Activated T-helper 1 cell treated with anti-CD3 and anti-CD28 coated beads, Interleukin-12 subunit alpha, Interleukin-12 subunit beta, Interleukin-2, Interleukin-4 antibody, amounts not matched to agents 30 ng/mL and 10 ng/mL and 1 ng/mL, durations not matched to agents 14 hours and 24 hours and 36 hours (primary cell): Measurements from ENCODE around the gene HLA-DPA1. TPM values are rescaled to one million over a fixed set of nuclear protein-coding genes. Genes with fewer than 3 reads are reported as not detected.

ENCODE experiments used
- DNase-seq: peaks from one replicate; pipeline ENCODE4 v3.0.0; 2021; ENCODE audit warnings: low spot score
- H3K27ac Mint-ChIP-seq: one replicate; pipeline ENCODE4 v1.8.0; 2021; ENCODE audit warnings: mild to moderate bottlenecking, mixed read lengths
- H3K27me3 Mint-ChIP-seq: one replicate; pipeline ENCODE4 v1.8.0; 2022; ENCODE audit warnings: mild to moderate bottlenecking, moderate library complexity, mixed read lengths; ENCODE audit not compliant: insufficient read depth
- H3K36me3 Mint-ChIP-seq: one replicate; pipeline ENCODE4 v1.8.0; 2021; ENCODE audit warnings: low read depth, mixed read lengths
- H3K4me1 Mint-ChIP-seq: one replicate; pipeline ENCODE4 v1.8.0; 2021; ENCODE audit warnings: low read depth, mixed read lengths
- H3K4me3 Mint-ChIP-seq: one replicate; pipeline ENCODE4 v1.8.0; 2021; ENCODE audit warnings: mild to moderate bottlenecking, moderate library complexity, mixed read lengths
- H3K9me3 Mint-ChIP-seq: one replicate; pipeline ENCODE4 v1.8.0; 2021; ENCODE audit warnings: mixed read lengths
- intact Hi-C: fragments of 100-400 bp; cut with micrococcal nuclease; formaldehyde crosslinking; loops from one replicate; pipeline ENCODE4 v1.15.1; 2024
- total RNA-seq: library from RNA; stranded (reverse); gene quantifications from 2 replicates; pipeline ENCODE4 v1.2.3, GENCODE V29; 2022

Gene HLA-DPA1
- total RNA-seq, 1 donor from 2014 or later = 61.0 TPM

DNA sequence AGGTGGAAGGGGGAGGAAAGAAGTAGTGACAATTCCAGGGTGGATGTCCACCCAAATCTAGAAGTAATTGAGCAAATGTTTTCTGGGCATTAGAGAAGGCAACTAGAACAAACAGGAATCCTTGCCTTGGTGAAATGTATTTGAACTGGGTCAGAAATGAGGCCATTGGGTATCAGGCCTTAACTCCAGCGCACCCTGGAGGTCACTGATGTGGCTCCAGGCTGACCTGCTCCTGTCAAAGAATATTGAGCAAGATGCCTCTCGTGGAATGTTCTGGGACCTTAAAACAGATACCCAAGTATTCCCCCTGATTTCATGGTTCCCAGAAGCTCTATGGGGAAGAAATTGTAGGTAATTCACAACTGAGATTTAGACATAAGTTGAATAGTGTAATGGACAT, 9.3 kb upstream of the HLA-DPA1 start:
- H3K27ac Mint-ChIP-seq = no peak overlapping the region
- no peak overlapping the region for H3K4me3 Mint-ChIP-seq
- DNase-seq = no peak
- peaks cover 22% of the 10 kb centered on the region for H3K4me1 Mint-ChIP-seq
- no peaks in the 10 kb centered on the region for H3K9me3 Mint-ChIP-seq
- peaks cover 8% of the 10 kb centered on the region for H3K36me3 Mint-ChIP-seq
- intact Hi-C loops = loop anchor here (1.0 to 5.0 kb wide), 3 partner anchors 68 to 200 kb away; no protein-coding TSS in a partner anchor
- H3K27me3 Mint-ChIP-seq = peaks cover 2% of the 10 kb centered on the region

GRCh38 chr6:33081098-33081824, 7.8 kb upstream of the HLA-DPA1 start:
- no peaks in the 10 kb centered on the region for H3K27me3 Mint-ChIP-seq
- intact Hi-C loops = loop anchor here (5.0 kb wide), 1 partner anchor 199 kb away; no protein-coding TSS in a partner anchor
- no peak overlapping the region for H3K4me3 Mint-ChIP-seq
- DNase-seq = no peak
- peaks cover 33% of the 10 kb centered on the region for H3K4me1 Mint-ChIP-seq
- peaks cover 5% of the 10 kb centered on the region for H3K36me3 Mint-ChIP-seq
- no peak overlapping the region for H3K27ac Mint-ChIP-seq
- H3K9me3 Mint-ChIP-seq = no peaks in the 10 kb centered on the region

DNA sequence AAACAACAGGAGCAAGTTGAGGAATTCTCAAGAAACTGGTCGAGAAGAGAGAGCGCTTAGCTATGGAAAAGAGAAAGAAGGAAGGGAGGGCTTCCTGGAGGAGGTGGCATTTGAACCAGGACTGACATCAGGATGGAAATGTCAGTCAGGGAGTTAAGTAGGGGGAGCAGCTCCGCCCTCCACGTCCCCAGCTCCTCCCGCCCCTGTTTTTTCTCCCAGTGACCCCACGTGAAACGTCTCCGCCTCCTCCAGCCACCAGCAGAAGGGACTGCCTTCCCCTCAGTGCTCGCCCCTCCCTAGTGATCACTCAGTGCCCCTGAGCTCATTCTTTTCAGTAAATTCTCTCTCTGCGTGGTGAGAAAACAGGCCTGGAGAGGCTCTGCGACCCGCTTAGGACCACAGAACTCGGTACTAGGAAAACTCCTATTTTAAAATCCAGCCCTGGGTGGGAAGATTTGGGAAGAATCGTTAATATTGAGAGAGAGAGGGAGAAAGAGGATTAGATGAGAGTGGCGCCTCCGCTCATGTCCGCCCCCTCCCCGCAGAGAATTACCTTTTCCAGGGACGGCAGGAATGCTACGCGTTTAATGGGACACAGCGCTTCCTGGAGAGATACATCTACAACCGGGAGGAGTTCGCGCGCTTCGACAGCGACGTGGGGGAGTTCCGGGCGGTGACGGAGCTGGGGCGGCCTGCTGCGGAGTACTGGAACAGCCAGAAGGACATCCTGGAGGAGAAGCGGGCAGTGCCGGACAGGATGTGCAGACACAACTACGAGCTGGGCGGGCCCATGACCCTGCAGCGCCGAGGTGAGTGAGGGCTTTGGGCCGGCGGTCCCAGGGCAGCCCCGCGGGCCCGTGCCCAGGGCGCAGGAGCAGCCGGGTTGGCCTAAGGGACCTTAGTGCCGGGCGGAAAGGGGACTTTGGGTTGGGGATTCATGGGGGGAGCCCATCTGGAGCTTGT, 7.0 kb upstream of the HLA-DPA1 start:
- peaks cover 41% of the 10 kb centered on the region for H3K4me1 Mint-ChIP-seq
- H3K4me3 Mint-ChIP-seq = no peak overlapping the region
- intact Hi-C loops = loop anchor here (5.0 kb wide), 1 partner anchor 198 kb away; no protein-coding TSS in a partner anchor
- H3K36me3 Mint-ChIP-seq = peaks cover 5% of the 10 kb centered on the region
- H3K27me3 Mint-ChIP-seq = no peaks in the 10 kb centered on the region
- H3K9me3 Mint-ChIP-seq = no peaks in the 10 kb centered on the region
- H3K27ac Mint-ChIP-seq = no peak overlapping the region
- DNase-seq = no peak

- no peak overlapping the region for H3K27ac Mint-ChIP-seq
- intact Hi-C loops = loop anchor here (5.0 kb wide), 1 partner anchor 187 kb away; no protein-coding TSS in a partner anchor
- no peaks in the 10 kb centered on the region for H3K27me3 Mint-ChIP-seq
- peaks cover 46% of the 10 kb centered on the region for H3K4me1 Mint-ChIP-seq
- peaks cover 5% of the 10 kb centered on the region for H3K36me3 Mint-ChIP-seq
- no peak overlapping the region for H3K4me3 Mint-ChIP-seq
- no peak for DNase-seq
- H3K9me3 Mint-ChIP-seq = no peaks in the 10 kb centered on the region
Observed at GRCh38 chr6:33079580-33079979, 6.1 kb upstream of the HLA-DPA1 start.

DNA sequence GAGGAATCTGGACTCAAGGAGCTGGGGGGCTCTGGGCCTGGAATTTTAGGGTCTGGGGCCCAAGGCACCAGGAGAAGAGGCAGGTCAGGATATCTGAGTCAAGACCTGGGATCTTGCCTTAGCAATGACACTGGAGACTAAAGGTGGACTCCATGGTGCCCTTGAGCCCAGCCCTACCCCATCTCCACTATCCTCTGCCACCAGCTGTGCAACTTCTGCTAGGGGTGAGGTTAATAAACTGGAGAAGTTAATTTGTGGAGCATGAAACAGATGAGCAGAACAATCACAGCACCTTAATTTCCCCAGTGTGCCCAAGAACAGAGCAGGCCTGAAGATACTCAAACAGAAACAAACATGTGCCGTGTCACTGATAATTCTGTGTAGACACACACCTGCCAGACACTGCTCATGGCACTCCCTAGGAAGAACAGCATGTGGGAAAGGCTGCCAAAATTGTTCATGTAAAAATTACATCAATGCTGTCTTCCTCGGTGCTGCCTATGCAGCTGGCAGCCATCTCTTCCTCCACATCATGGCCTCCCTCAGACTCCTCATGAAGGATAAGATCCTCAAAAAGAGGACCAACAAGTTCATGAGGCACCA, 5.6 kb upstream of the HLA-DPA1 start:
- no peaks in the 10 kb centered on the region for H3K9me3 Mint-ChIP-seq
- no peak overlapping the region for H3K27ac Mint-ChIP-seq
- H3K36me3 Mint-ChIP-seq = peaks cover 5% of the 10 kb centered on the region
- no peaks in the 10 kb centered on the region for H3K27me3 Mint-ChIP-seq
- H3K4me1 Mint-ChIP-seq = peaks cover 46% of the 10 kb centered on the region
- DNase-seq = no peak
- intact Hi-C loops = loop anchor here (5.0 kb wide), 1 partner anchor 187 kb away; no protein-coding TSS in a partner anchor
- H3K4me3 Mint-ChIP-seq = no peak overlapping the region

DNA sequence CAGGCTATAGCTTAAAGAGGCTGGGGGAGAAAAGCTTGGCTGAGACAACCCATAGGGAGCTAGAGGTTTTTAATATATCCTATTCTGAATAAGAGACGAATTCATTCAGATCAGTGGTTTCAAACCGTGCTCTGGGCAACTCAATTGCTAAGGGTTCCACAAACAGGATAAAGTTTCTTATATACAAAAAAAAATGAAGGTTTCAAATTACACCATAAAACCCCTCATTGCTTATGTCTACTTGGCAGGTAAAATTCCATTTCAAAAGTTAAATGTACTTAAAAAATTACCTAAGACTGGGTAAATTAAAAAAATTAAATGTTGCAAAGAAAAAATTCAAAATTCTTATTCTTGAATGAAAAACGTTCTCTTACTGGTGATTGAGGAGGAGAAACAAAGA, 5.0 kb upstream of the HLA-DPA1 start:
- intact Hi-C loops = loop anchor here (5.0 kb wide), 1 partner anchor 186 kb away; no protein-coding TSS in a partner anchor
- no peak for DNase-seq
- H3K4me3 Mint-ChIP-seq = no peak overlapping the region
- no peak overlapping the region for H3K27ac Mint-ChIP-seq
- peaks cover 50% of the 10 kb centered on the region for H3K4me1 Mint-ChIP-seq
- H3K27me3 Mint-ChIP-seq = no peaks in the 10 kb centered on the region
- no peaks in the 10 kb centered on the region for H3K9me3 Mint-ChIP-seq
- peaks cover 5% of the 10 kb centered on the region for H3K36me3 Mint-ChIP-seq

GRCh38 chr6:33077908-33078307, 4.5 kb upstream of the HLA-DPA1 start:
- Mint-ChIP-seq H3K36me3 (peaks cover 4% of the 10 kb centered on the region), H3K4me3 (no peak overlapping the region), H3K9me3 (no peaks in the 10 kb centered on the region), H3K27ac (no peak overlapping the region), H3K27me3 (no peaks in the 10 kb centered on the region), H3K4me1 (peaks cover 55% of the 10 kb centered on the region)
- intact Hi-C loops = loop anchor here (5.0 kb wide), 1 partner anchor 186 kb away; no protein-coding TSS in a partner anchor
- DNase-seq = no peak

DNA sequence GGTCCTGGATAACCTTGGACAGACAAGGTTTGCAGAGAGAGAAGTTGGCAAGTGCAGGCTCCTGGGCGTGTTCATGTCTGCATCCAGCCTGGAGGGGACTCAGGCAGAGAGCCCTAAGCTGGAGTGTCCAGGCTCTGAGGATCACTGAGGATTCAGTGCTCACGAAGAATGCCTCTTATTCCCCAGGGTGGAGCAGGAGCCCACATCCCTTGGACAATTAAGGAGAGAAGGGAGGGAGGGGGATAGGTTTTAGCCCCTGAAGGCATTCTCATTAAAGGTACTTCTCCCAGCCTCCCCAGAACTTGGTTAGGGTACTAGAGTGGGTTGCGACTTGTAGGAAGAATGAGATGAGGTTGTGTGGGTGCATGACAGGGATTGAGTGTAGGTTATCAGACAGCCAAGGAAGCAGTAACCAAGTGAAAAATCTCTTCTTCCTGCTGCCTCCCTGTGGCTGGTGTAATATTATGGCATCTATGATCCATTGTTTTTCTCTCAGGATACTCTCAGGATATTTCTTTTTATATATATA, 3.0 kb upstream of the HLA-DPA1 start:
- intact Hi-C loops = loop anchor here (5.0 kb wide), 1 partner anchor 184 kb away; no protein-coding TSS in a partner anchor
- peaks cover 55% of the 10 kb centered on the region for H3K4me1 Mint-ChIP-seq
- H3K27me3 Mint-ChIP-seq = peaks cover 4% of the 10 kb centered on the region
- H3K9me3 Mint-ChIP-seq = no peaks in the 10 kb centered on the region
- H3K4me3 Mint-ChIP-seq = peak overlapping the region; percentile 78
- H3K27ac Mint-ChIP-seq = no peak overlapping the region
- no peak for DNase-seq
- H3K36me3 Mint-ChIP-seq = peaks cover 3% of the 10 kb centered on the region

DNA sequence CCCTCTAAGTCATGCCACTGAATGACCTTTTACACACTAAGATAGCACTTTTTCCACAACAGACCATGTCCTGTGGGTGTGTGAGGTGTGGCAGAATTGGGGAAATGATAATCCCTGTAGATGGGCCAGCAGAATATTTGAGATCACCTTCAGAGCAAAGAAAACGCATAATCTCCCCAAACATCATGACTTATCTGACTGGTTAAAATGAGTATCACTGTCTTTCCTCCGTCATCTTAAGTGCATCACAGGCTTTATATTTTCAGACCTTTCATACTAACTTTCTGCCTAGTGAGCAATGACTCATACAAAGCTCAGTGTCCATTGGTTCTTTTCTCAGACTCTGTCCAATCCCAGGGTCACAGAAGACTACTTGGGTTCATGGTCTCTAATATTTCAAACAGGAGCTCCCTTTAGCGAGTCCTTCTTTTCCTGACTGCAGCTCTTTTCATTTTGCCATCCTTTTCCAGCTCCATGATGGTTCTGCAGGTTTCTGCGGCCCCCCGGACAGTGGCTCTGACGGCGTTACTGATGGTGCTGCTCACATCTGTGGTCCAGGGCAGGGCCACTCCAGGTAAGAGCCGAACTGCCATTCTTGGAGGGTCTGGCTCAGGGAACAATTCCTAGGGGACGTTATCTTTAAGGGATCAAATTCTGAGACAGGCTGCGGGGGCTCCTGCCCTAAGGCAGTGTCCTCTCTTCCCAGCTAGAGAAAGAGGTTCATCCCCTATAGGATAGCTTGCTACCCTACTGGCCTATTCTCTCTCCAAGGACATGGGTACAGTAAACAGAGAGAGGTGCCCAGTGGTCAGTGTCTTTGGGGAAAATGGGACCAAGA, 2.3 kb upstream of the HLA-DPA1 start, which contains the start of gene HLA-DPB1:
TSS of gene HLA-DPB1 (plus strand) at position 423 of the 838 bp plus-strand sequence. CDS start at position 475, 52 bp downstream.
- intact Hi-C loops = loop anchor here (1.0 to 5.0 kb wide), 2 partner anchors 174 to 183 kb away; no protein-coding TSS in a partner anchor
- Mint-ChIP-seq H3K36me3 (peaks cover 3% of the 10 kb centered on the region), H3K27ac (peak within 1 kb of the TSS; percentile 47), H3K4me3 (peak within 1 kb of the TSS; percentile 78), H3K4me1 (peaks cover 60% of the 10 kb centered on the region), H3K27me3 (peaks cover 4% of the 10 kb centered on the region), H3K9me3 (no peaks in the 10 kb centered on the region)
- DNase-seq = peak; percentile 40

DNA sequence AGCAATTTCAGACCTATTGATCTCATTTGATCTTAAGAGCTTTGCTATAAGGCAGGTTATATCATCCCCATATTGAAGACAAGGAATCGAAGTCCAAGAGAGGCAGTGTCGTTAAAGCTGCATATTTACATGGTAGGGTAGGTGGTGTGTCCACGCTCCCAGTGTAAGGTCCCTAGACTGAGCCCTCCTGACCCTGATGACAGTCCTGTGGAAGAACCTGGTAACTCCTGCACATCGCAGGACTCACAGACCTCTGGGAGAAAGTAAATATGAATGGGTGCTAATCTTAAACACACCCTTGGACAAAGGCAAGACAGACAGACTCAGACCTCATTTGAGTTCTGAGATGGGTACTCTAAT, 1.7 kb upstream of the HLA-DPA1 start:
- no peak for DNase-seq
- intact Hi-C loops = loop anchor here (1.0 to 5.0 kb wide), 2 partner anchors 174 to 183 kb away; no protein-coding TSS in a partner anchor
- Mint-ChIP-seq H3K4me3 (peak overlapping the region; percentile 78), H3K36me3 (peaks cover 3% of the 10 kb centered on the region), H3K27ac (peak overlapping the region; percentile 47), H3K27me3 (peaks cover 4% of the 10 kb centered on the region), H3K9me3 (no peaks in the 10 kb centered on the region), H3K4me1 (peaks cover 60% of the 10 kb centered on the region)

DNA sequence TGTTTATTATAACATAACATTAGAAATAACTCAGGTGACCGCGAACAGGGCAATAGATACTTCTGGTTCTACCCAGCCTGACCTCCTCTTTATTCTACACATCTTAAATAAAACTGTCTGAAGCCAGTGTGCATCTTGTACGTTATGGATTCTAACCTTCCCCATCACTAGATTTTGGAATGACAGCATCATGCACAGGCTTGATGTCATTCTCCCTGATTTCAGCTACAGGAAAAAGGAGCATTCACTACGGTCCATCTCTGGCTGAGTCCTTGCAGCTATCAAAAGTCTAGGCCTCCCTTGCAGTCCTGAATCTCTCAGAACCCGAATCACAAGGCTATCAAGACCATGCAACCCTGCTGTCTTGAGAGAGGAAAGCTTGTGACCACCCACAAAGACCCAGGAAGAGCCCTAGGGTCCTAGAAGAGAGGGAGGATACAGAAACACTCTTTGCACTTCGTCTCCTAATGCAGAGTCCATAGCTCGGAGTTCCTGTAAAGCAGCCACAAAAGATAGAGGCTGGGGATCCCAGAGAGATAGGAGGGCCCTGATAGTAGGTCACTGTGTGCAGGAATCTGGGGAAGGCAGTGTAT, 845 bp downstream of the HLA-DPA1 start:
- no peaks in the 10 kb centered on the region for H3K9me3 Mint-ChIP-seq
- peaks cover 61% of the 10 kb centered on the region for H3K4me1 Mint-ChIP-seq
- H3K27me3 Mint-ChIP-seq = peaks cover 4% of the 10 kb centered on the region
- H3K4me3 Mint-ChIP-seq = peak overlapping the region; percentile 91
- peaks cover 15% of the 10 kb centered on the region for H3K36me3 Mint-ChIP-seq
- intact Hi-C loops = loop anchor here (2.0 kb wide), 2 partner anchors 44 to 54 kb away; no protein-coding TSS in a partner anchor
- DNase-seq = no peak
- no peak overlapping the region for H3K27ac Mint-ChIP-seq
